WTC11 (cell line): ENCODE measurements around the gene LENEP. TPM values are rescaled to one million over a fixed set of nuclear protein-coding genes. Genes with fewer than 3 reads are reported as not detected.
A peak's percentile ranks its signal among the peaks of the same experiment; 100 is the strongest.

Experiments used
- ATAC-seq: fragments of 200-7000 bp; cut with Tn5 transposase; 2 replicates; pipeline ENCODE4 v1.10.0; 2021; ENCODE audit warnings: mild to moderate bottlenecking, moderate library complexity
- CTCF ChIA-PET: fragments of 300-600 bp; sonication (Branson Sonifier 250); formaldehyde crosslinking; loops from one replicate; lab custom pipeline; 2021; ENCODE audit warnings: antibody characterized with exemption; lab: Charles Lee
- POLR2A ChIA-PET: fragments of 350-600 bp; sonication (Branson Sonifier 250); formaldehyde crosslinking; loops from one replicate; lab custom pipeline; 2021; ENCODE audit warnings: antibody characterized with exemption; lab: Charles Lee
- DNase-seq: peaks from one replicate; pipeline ENCODE4 v3.0.0; 2021; ENCODE audit warnings: low spot score
- H3K27ac Mint-ChIP-seq: 2 replicates; pipeline ENCODE4 v1.8.0; 2021; ENCODE audit warnings: mixed read lengths
- H3K27me3 Mint-ChIP-seq: 2 replicates; pipeline ENCODE4 v1.8.0; 2021; ENCODE audit warnings: low read depth, mild to moderate bottlenecking, moderate library complexity, mixed read lengths
- H3K36me3 Mint-ChIP-seq: 2 replicates; pipeline ENCODE4 v1.8.0; 2021; ENCODE audit warnings: mixed read lengths
- H3K4me1 Mint-ChIP-seq: 2 replicates; pipeline ENCODE4 v1.8.0; 2022; ENCODE audit warnings: mixed read lengths
- H3K4me3 Mint-ChIP-seq: 2 replicates; pipeline ENCODE4 v1.8.0; 2021; ENCODE audit warnings: mild to moderate bottlenecking, moderate library complexity, mixed read lengths
- H3K9me3 Mint-ChIP-seq: 2 replicates; pipeline ENCODE4 v1.8.0; 2021; ENCODE audit warnings: mixed read lengths
- CBFB ChIP-seq: sonication (generic); formaldehyde crosslinking; IDR thresholded peaks from 2 replicates; pipeline ENCODE4 v1.8.1; 2022; ENCODE audit warnings: mild to moderate bottlenecking, low read depth, missing genetic modification reagents
- CDX4 ChIP-seq: fragments of 250-450 bp; sonication (Bioruptor Pico); IDR thresholded peaks from 2 replicates; pipeline ENCODE4 v1.9.0; 2021; ENCODE audit warnings: moderate library complexity, mild to moderate bottlenecking, inconsistent platforms, borderline replicate concordance
- ESRRA ChIP-seq: sonication (generic); formaldehyde crosslinking; IDR thresholded peaks from 2 replicates; pipeline ENCODE4 v1.8.1; 2022; ENCODE audit warnings: mild to moderate bottlenecking, missing genetic modification reagents, borderline replicate concordance
- IRF1 ChIP-seq: sonication (generic); formaldehyde crosslinking; IDR thresholded peaks from 2 replicates; pipeline ENCODE4 v1.8.0; 2023; ENCODE audit warnings: missing genetic modification reagents
- JAZF1 ChIP-seq: fragments of 250-450 bp; sonication (Bioruptor Pico); IDR thresholded peaks from 2 replicates; pipeline ENCODE4 v1.9.0; 2021; ENCODE audit warnings: moderate library complexity, mild to moderate bottlenecking, inconsistent platforms
- MXD4 ChIP-seq: fragments of 250-450 bp; sonication (Bioruptor Pico); IDR thresholded peaks from 2 replicates; pipeline ENCODE4 v1.8.0; 2021; ENCODE audit warnings: mild to moderate bottlenecking, moderate library complexity, borderline replicate concordance
- NFE2L1 ChIP-seq: sonication (generic); formaldehyde crosslinking; IDR thresholded peaks from 2 replicates; pipeline ENCODE4 v1.8.1; 2023; ENCODE audit warnings: missing genetic modification reagents
- NR3C1 ChIP-seq: sonication (generic); formaldehyde crosslinking; conservative IDR thresholded peaks from 2 replicates; pipeline ENCODE4 v1.8.1; 2023; ENCODE audit warnings: low read depth, mild to moderate bottlenecking, missing genetic modification reagents
- PRDM15 ChIP-seq: sonication (generic); formaldehyde crosslinking; IDR thresholded peaks from 2 replicates; pipeline ENCODE4 v1.8.0; 2022; ENCODE audit warnings: missing genetic modification reagents
- RELA ChIP-seq: sonication (generic); formaldehyde crosslinking; IDR thresholded peaks from 2 replicates; pipeline ENCODE4 v1.8.1; 2022; ENCODE audit warnings: missing genetic modification reagents, mild to moderate bottlenecking, borderline replicate concordance
- RORB ChIP-seq: fragments of 250-450 bp; sonication (Bioruptor Pico); IDR thresholded peaks from 2 replicates; pipeline ENCODE4 v1.9.0; 2021; ENCODE audit warnings: mild to moderate bottlenecking
- TEAD4 ChIP-seq: sonication (generic); formaldehyde crosslinking; IDR thresholded peaks from 2 replicates; pipeline ENCODE4 v1.8.0; 2022; ENCODE audit warnings: mild to moderate bottlenecking, missing genetic modification reagents
- TP53 ChIP-seq: sonication (generic); formaldehyde crosslinking; IDR thresholded peaks from 2 replicates; pipeline ENCODE4 v1.8.1; 2023; ENCODE audit warnings: mild to moderate bottlenecking, missing genetic modification reagents
- ZBTB21 ChIP-seq: sonication (generic); formaldehyde crosslinking; IDR thresholded peaks from 2 replicates; pipeline ENCODE4 v1.8.1; 2023; ENCODE audit warnings: mild to moderate bottlenecking, missing genetic modification reagents, borderline replicate concordance
- total RNA-seq: library from RNA; stranded (reverse); gene quantifications from 3 replicates; pipeline ENCODE4 v1.2.3, GENCODE V29; 2021

Gene LENEP
- total RNA-seq, 1 experiment from 2014 or later: 1.2 TPM

- Mint-ChIP-seq H3K9me3 (no peaks in the 10 kb centered on the region), H3K4me3 (no peak overlapping the region), H3K27me3 (no peaks in the 10 kb centered on the region), H3K36me3 (no peaks in the 10 kb centered on the region), H3K4me1 (peaks cover 47% of the 10 kb centered on the region), H3K27ac (0 out of 2 replicates have a peak overlapping the region, but pooled peaks have one; percentile 24)
- TF ChIP-seq PRDM15 (CRISPR knock-in tag) (no peak), MXD4 (no peak), JAZF1 (no peak), ZBTB21 (CRISPR knock-in tag) (no peak)
- no peak for ATAC-seq
- ChIA-PET CTCF (interaction anchor here (0.7 to 2.3 kb wide), 4 partner anchors 32 to 92 kb away, joined by 3 to 7 read pairs (median 4); partner anchors contain the start of gene LENEP), POLR2A (interaction anchor here (0.6 to 1.4 kb wide), 2 partner anchors 18 to 143 kb away, joined by 3 to 5 read pairs; partner anchors contain the start of gene SHC1)
- DNase-seq: no peak
These were observed 40.7 kb upstream of the LENEP start for GRCh38 chr1:154952664-154953063.

- peaks cover 4% of the 10 kb centered on the region for H3K36me3 Mint-ChIP-seq
- TF ChIP-seq CDX4 (no peak), NFE2L1 (CRISPR knock-in tag) (no peak), IRF1 (CRISPR knock-in tag) (no peak), RELA (CRISPR knock-in tag) (no peak), TP53 (CRISPR knock-in tag) (no peak), TEAD4 (CRISPR knock-in tag) (no peak), ESRRA (CRISPR knock-in tag) (no peak), MXD4 (no peak)
- peaks cover 48% of the 10 kb centered on the region for H3K4me1 Mint-ChIP-seq
- no peak for DNase-seq
- ATAC-seq: no peak
- H3K27me3 Mint-ChIP-seq: no peaks in the 10 kb centered on the region
- CTCF ChIA-PET: interaction anchor here (0.8 to 3.8 kb wide), 4 partner anchors 31 to 97 kb away, joined by 3 to 77 read pairs (median 4); partner anchors contain the start of gene ADAM15
- H3K27ac Mint-ChIP-seq: no peak overlapping the region
- no peaks in the 10 kb centered on the region for H3K9me3 Mint-ChIP-seq
- H3K4me3 Mint-ChIP-seq: no peak overlapping the region
- POLR2A ChIA-PET: interaction anchor here (1.4 kb wide), 1 partner anchor 17 kb away, joined by 5 read pairs; the partner anchor contains the start of gene SHC1
These were observed 39.8 kb upstream of the LENEP start for GRCh38 chr1:154953611-154954038.

- POLR2A ChIA-PET: interaction anchor here (2.0 to 4.6 kb wide), 2 partner anchors 11 to 17 kb away, joined by 7 to 66 read pairs; partner anchors contain the start of genes CKS1B and SHC1
- TF ChIP-seq RORB (CRISPR knock-in tag): no peak
- TF ChIP-seq CBFB (CRISPR knock-in tag): no peak
- TF ChIP-seq NR3C1 (CRISPR knock-in tag): no peak
- TF ChIP-seq, all 79 proteins: peak for 0
- H3K9me3 Mint-ChIP-seq: no peaks in the 10 kb centered on the region
- CTCF ChIA-PET: interaction anchor here (0.6 to 3.8 kb wide), 7 partner anchors 17 to 395 kb away, joined by 3 to 77 read pairs (median 3); partner anchors contain the start of genes ADAM15 and SHC1
- peak overlapping the region; percentile 97 for H3K4me3 Mint-ChIP-seq
- DNase-seq: no peak
- peaks cover 48% of the 10 kb centered on the region for H3K4me1 Mint-ChIP-seq
- peaks cover 5% of the 10 kb centered on the region for H3K36me3 Mint-ChIP-seq
- no peak for ATAC-seq
- no peak overlapping the region for H3K27ac Mint-ChIP-seq
- no peaks in the 10 kb centered on the region for H3K27me3 Mint-ChIP-seq
These were observed 38.8 kb upstream of the LENEP start for GRCh38 chr1:154954541-154954940.
